ENCODE results near the gene LRBA.

DNA sequence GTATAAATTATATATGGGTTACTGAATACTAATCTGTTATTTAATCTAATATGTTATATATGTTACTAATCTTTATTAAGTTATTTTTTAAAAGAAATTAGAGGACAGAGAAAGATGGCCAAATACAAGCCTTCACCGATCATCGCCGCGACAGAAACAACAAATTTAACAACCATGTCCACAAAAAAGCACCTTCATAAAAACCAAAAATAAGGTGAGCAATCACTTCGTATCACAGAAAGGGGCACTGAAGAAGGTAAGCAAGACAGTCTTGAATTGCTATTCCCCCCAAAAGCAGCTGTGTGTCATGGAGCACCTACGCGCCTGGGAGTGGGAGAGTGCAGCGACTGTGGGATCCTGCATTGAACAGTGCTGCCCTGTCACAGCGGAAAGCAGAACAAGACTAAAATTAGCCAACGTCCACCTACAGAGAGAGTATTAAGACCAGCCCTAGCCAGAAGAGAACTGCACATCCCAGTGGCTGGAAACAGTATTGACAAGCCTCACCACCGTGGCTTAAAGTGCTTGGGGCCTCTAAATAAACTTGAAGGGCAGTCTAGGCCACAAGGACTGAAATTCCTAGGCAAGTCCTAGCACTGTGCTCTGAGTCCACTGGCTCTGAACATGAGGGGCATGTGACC lies 38.5 kb downstream of the LRBA start:
- TF ChIP-seq, protein P1, sequence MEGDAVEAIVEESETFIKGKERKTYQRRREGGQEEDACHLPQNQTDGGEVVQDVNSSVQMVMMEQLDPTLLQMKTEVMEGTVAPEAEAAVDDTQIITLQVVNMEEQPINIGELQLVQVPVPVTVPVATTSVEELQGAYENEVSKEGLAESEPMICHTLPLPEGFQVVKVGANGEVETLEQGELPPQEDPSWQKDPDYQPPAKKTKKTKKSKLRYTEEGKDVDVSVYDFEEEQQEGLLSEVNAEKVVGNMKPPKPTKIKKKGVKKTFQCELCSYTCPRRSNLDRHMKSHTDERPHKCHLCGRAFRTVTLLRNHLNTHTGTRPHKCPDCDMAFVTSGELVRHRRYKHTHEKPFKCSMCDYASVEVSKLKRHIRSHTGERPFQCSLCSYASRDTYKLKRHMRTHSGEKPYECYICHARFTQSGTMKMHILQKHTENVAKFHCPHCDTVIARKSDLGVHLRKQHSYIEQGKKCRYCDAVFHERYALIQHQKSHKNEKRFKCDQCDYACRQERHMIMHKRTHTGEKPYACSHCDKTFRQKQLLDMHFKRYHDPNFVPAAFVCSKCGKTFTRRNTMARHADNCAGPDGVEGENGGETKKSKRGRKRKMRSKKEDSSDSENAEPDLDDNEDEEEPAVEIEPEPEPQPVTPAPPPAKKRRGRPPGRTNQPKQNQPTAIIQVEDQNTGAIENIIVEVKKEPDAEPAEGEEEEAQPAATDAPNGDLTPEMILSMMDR (conservative IDR thresholded peaks at IDR 0.05 in 1 of 2, IDR thresholded peaks at IDR 0.05 in 1 of 2; ENCODE audit: low read depth in 1 of 2, low read length in 2 of 2) = no peak
- TF ChIP-seq EZH2 (IDR thresholded peaks at IDR 0.05; ENCODE audit: low read length, missing control alignments) = no peak

Measured in fibroblast of lung (primary cell).